Measurements from ENCODE around the gene MRPL50. TPM values are rescaled to one million over a fixed set of nuclear protein-coding genes. Genes with fewer than 3 reads are reported as not detected.

Gene MRPL50
- total RNA-seq, 2 donors from 2014 or later = 9.5 to 10.1 TPM

GRCh38 chr9:101383361-101383760, 15.1 kb downstream of the MRPL50 start:
- H3K4me3 ChIP-seq = no peak overlapping the region
- H3K27me3 ChIP-seq = no peaks in the 10 kb centered on the region
- no peak for DNase-seq
- H3K9ac ChIP-seq (ENCODE audit: low read depth in 2 of 2, low read length in 2 of 2) = no peak overlapping the region
- no peak for TF ChIP-seq CTCF (IDR thresholded peaks at IDR 0.05)
- no peak overlapping the region for H3K27ac ChIP-seq
- intact Hi-C loops (cut with DNase I) = no loop called here
- H3K9me3 ChIP-seq = no peaks in the 10 kb centered on the region
- H3K36me3 ChIP-seq = no peaks in the 10 kb centered on the region
- no peaks in the 10 kb centered on the region for H3K4me1 ChIP-seq

- no peak overlapping the region for H3K27ac ChIP-seq
Measured at GRCh38 chr9:101381833-101382342, 16.5 kb downstream of the MRPL50 start.

GRCh38 chr9:101381118-101381517, 17.3 kb downstream of the MRPL50 start:
- intact Hi-C loops (cut with DNase I) = no loop called here
- H3K4me1 ChIP-seq = no peaks in the 10 kb centered on the region
- DNase-seq = no peak
- no peak for TF ChIP-seq CTCF (IDR thresholded peaks at IDR 0.05)
- H3K9ac ChIP-seq (ENCODE audit: low read depth in 2 of 2, low read length in 2 of 2) = no peak overlapping the region
- no peak overlapping the region for H3K27ac ChIP-seq
- H3K36me3 ChIP-seq = no peaks in the 10 kb centered on the region
- no peak overlapping the region for H3K4me3 ChIP-seq
- H3K27me3 ChIP-seq = no peaks in the 10 kb centered on the region
- no peaks in the 10 kb centered on the region for H3K9me3 ChIP-seq

More at GRCh38 chr9:101381833-101382342, 16.5 kb downstream of the MRPL50 start:
- Histone ChIP-seq H3K27me3 (no peaks in the 10 kb centered on the region), H3K36me3 (no peaks in the 10 kb centered on the region), H3K9me3 (no peaks in the 10 kb centered on the region), H3K9ac (ENCODE audit: low read depth in 2 of 2, low read length in 2 of 2) (no peak overlapping the region), H3K4me3 (no peak overlapping the region), H3K4me1 (no peaks in the 10 kb centered on the region)
- DNase-seq = no peak
- TF ChIP-seq CTCF (IDR thresholded peaks at IDR 0.05) = no peak
- intact Hi-C loops (cut with DNase I) = no loop called here

- Histone ChIP-seq H3K9me3 (no peaks in the 10 kb centered on the region), H3K4me1 (no peaks in the 10 kb centered on the region), H3K27ac (no peak overlapping the region), H3K4me3 (no peak overlapping the region), H3K36me3 (no peaks in the 10 kb centered on the region), H3K27me3 (no peaks in the 10 kb centered on the region), H3K9ac (ENCODE audit: low read depth in 2 of 2, low read length in 2 of 2) (no peak overlapping the region)
- TF ChIP-seq CTCF (IDR thresholded peaks at IDR 0.05) = no peak
- no peak for DNase-seq
- intact Hi-C loops (cut with DNase I) = no loop called here
Measured at GRCh38 chr9:101380295-101380694, 18.1 kb downstream of the MRPL50 start.

- no peak overlapping the region for H3K27ac ChIP-seq
- no peaks in the 10 kb centered on the region for H3K27me3 ChIP-seq
- H3K4me1 ChIP-seq = no peaks in the 10 kb centered on the region
- no peaks in the 10 kb centered on the region for H3K9me3 ChIP-seq
- no peak overlapping the region for H3K4me3 ChIP-seq
- H3K9ac ChIP-seq (ENCODE audit: low read depth in 2 of 2, low read length in 2 of 2) = no peak overlapping the region
- no peaks in the 10 kb centered on the region for H3K36me3 ChIP-seq
- no peak for DNase-seq
- intact Hi-C loops (cut with DNase I) = no loop called here
- no peak for TF ChIP-seq CTCF (IDR thresholded peaks at IDR 0.05)
Measured at GRCh38 chr9:101376111-101376848, 22.1 kb downstream of the MRPL50 start.
